Measurements from ENCODE around the gene PCBP2.
"Not testable (repeated sequence)": the region's sequence is repeated elsewhere in the genome, so short reads cannot be mapped to it uniquely, and the experiment has no call there.

Gene PCBP2

GRCh38 chr12:53476769-53477209, 24.9 kb downstream of the PCBP2 start:
- Mint-ChIP-seq H3K4me1 (peaks cover 42% of the 10 kb centered on the region), H3K9me3 (no peaks in the 10 kb centered on the region), H3K27ac (peak overlapping the region; percentile 96), H3K36me3 (peaks cover 100% of the 10 kb centered on the region), H3K4me3 (no peak overlapping the region)
- ATAC-seq = no peak
- no peak for DNase-seq (ENCODE audit: low spot score in 2 of 2)

- ATAC-seq (peak; percentile 40), DNase-seq (ENCODE audit: low spot score in 2 of 2) (no peak)
- H3K9me3 Mint-ChIP-seq = no peaks in the 10 kb centered on the region
- no peak overlapping the region for H3K4me3 Mint-ChIP-seq
- H3K27ac Mint-ChIP-seq = peak overlapping the region; percentile 96
- peaks cover 30% of the 10 kb centered on the region for H3K4me1 Mint-ChIP-seq
- peaks cover 100% of the 10 kb centered on the region for H3K36me3 Mint-ChIP-seq
Measured at GRCh38 chr12:53478865-53479264, 27.0 kb downstream of the PCBP2 start.

GRCh38 chr12:53479331-53479730, 27.4 kb downstream of the PCBP2 start:
- DNase-seq (ENCODE audit: low spot score in 2 of 2) (no peak), ATAC-seq (no peak)
- peak overlapping the region; percentile 96 for H3K27ac Mint-ChIP-seq
- H3K4me1 Mint-ChIP-seq = peaks cover 25% of the 10 kb centered on the region
- H3K36me3 Mint-ChIP-seq = peaks cover 100% of the 10 kb centered on the region
- no peak overlapping the region for H3K4me3 Mint-ChIP-seq
- H3K9me3 Mint-ChIP-seq = no peaks in the 10 kb centered on the region

GRCh38 chr12:53480491-53481442, 28.9 kb downstream of the PCBP2 start:
- H3K4me1 Mint-ChIP-seq = peaks cover 19% of the 10 kb centered on the region
- no peak overlapping the region for H3K4me3 Mint-ChIP-seq
- ATAC-seq (no peak), DNase-seq (ENCODE audit: low spot score in 2 of 2) (no peak)
- H3K36me3 Mint-ChIP-seq = peaks cover 100% of the 10 kb centered on the region
- no peaks in the 10 kb centered on the region for H3K9me3 Mint-ChIP-seq
- peak overlapping the region; percentile 78 for H3K27ac Mint-ChIP-seq

- not testable (repeated sequence) for ATAC-seq; H3K9me3 Mint-ChIP-seq; H3K4me3 Mint-ChIP-seq; DNase-seq (ENCODE audit: low spot score in 2 of 2)
- peak overlapping the region; percentile 78 for H3K27ac Mint-ChIP-seq
- H3K36me3 Mint-ChIP-seq = peaks cover 100% of the 10 kb centered on the region
- peaks cover 25% of the 10 kb centered on the region for H3K4me1 Mint-ChIP-seq
Measured at GRCh38 chr12:53481458-53481857, 29.6 kb downstream of the PCBP2 start.

- no peaks in the 10 kb centered on the region for H3K9me3 Mint-ChIP-seq
Measured at GRCh38 chr12:53481939-53482586, 30.2 kb downstream of the PCBP2 start.

GRCh38 chr12:53482626-53483168, 30.8 kb downstream of the PCBP2 start:
- ATAC-seq = no peak

More at GRCh38 chr12:53481939-53482586, 30.2 kb downstream of the PCBP2 start:
- H3K4me1 Mint-ChIP-seq = peaks cover 23% of the 10 kb centered on the region
- H3K36me3 Mint-ChIP-seq = peaks cover 100% of the 10 kb centered on the region
- peak overlapping the region; percentile 78 for H3K27ac Mint-ChIP-seq
- ATAC-seq (no peak), DNase-seq (ENCODE audit: low spot score in 2 of 2) (no peak)
- H3K4me3 Mint-ChIP-seq = no peak overlapping the region

GRCh38 chr12:53483225-53483978, 31.5 kb downstream of the PCBP2 start:
- peak overlapping the region; percentile 67 for H3K27ac Mint-ChIP-seq
- no peak for ATAC-seq
- no peaks in the 10 kb centered on the region for H3K9me3 Mint-ChIP-seq
- no peak for DNase-seq (ENCODE audit: low spot score in 2 of 2)
- H3K4me1 Mint-ChIP-seq = peaks cover 22% of the 10 kb centered on the region
- no peak overlapping the region for H3K4me3 Mint-ChIP-seq
- peaks cover 98% of the 10 kb centered on the region for H3K36me3 Mint-ChIP-seq

More at GRCh38 chr12:53482626-53483168, 30.8 kb downstream of the PCBP2 start:
- no peak overlapping the region for H3K4me3 Mint-ChIP-seq
- peak overlapping the region; percentile 78 for H3K27ac Mint-ChIP-seq
- peaks cover 22% of the 10 kb centered on the region for H3K4me1 Mint-ChIP-seq
- no peaks in the 10 kb centered on the region for H3K9me3 Mint-ChIP-seq
- DNase-seq (ENCODE audit: low spot score in 2 of 2) = no peak
- H3K36me3 Mint-ChIP-seq = peaks cover 100% of the 10 kb centered on the region

- peak; percentile 52 for ATAC-seq
- H3K27ac Mint-ChIP-seq = peak overlapping the region; percentile 67
- peaks cover 97% of the 10 kb centered on the region for H3K36me3 Mint-ChIP-seq
- no peak overlapping the region for H3K4me3 Mint-ChIP-seq
- no peak for DNase-seq (ENCODE audit: low spot score in 2 of 2)
- peaks cover 22% of the 10 kb centered on the region for H3K4me1 Mint-ChIP-seq
- H3K9me3 Mint-ChIP-seq = no peaks in the 10 kb centered on the region
Measured at GRCh38 chr12:53483979-53484377, 32.1 kb downstream of the PCBP2 start.

- DNase-seq (ENCODE audit: low spot score in 2 of 2) (no peak), ATAC-seq (no peak)
- H3K4me3 Mint-ChIP-seq = no peak overlapping the region
- H3K4me1 Mint-ChIP-seq = peaks cover 22% of the 10 kb centered on the region
- peaks cover 94% of the 10 kb centered on the region for H3K36me3 Mint-ChIP-seq
- no peaks in the 10 kb centered on the region for H3K9me3 Mint-ChIP-seq
- H3K27ac Mint-ChIP-seq = no peak overlapping the region
Measured at GRCh38 chr12:53484686-53485575, 33.0 kb downstream of the PCBP2 start.

GRCh38 chr12:53485955-53486735, 34.2 kb downstream of the PCBP2 start:
- H3K4me1 Mint-ChIP-seq = peaks cover 22% of the 10 kb centered on the region
- DNase-seq (ENCODE audit: low spot score in 2 of 2) (no peak), ATAC-seq (peak; percentile 5)
- no peak overlapping the region for H3K4me3 Mint-ChIP-seq
- peaks cover 86% of the 10 kb centered on the region for H3K36me3 Mint-ChIP-seq
- peak overlapping the region; percentile 83 for H3K27ac Mint-ChIP-seq
- no peaks in the 10 kb centered on the region for H3K9me3 Mint-ChIP-seq

- H3K36me3 Mint-ChIP-seq = peaks cover 78% of the 10 kb centered on the region
- H3K27ac Mint-ChIP-seq = peak overlapping the region; percentile 83
- peaks cover 22% of the 10 kb centered on the region for H3K4me1 Mint-ChIP-seq
- H3K9me3 Mint-ChIP-seq = no peaks in the 10 kb centered on the region
- H3K4me3 Mint-ChIP-seq = no peak overlapping the region
- ATAC-seq (no peak), DNase-seq (ENCODE audit: low spot score in 2 of 2) (no peak)
Measured at GRCh38 chr12:53486736-53487487, 35.0 kb downstream of the PCBP2 start.
